SIG-M5 treated with dmso at 0.1 percent for 504 hours (cell line): ENCODE measurements around the gene C10orf105.

ENCODE experiments used
- DNase-seq: peaks from one replicate; lab custom pipeline; 2025; ENCODE audit not compliant: unreplicated experiment; lab: John Stamatoyannopoulos, UW

The C10orf105 gene

DNA sequence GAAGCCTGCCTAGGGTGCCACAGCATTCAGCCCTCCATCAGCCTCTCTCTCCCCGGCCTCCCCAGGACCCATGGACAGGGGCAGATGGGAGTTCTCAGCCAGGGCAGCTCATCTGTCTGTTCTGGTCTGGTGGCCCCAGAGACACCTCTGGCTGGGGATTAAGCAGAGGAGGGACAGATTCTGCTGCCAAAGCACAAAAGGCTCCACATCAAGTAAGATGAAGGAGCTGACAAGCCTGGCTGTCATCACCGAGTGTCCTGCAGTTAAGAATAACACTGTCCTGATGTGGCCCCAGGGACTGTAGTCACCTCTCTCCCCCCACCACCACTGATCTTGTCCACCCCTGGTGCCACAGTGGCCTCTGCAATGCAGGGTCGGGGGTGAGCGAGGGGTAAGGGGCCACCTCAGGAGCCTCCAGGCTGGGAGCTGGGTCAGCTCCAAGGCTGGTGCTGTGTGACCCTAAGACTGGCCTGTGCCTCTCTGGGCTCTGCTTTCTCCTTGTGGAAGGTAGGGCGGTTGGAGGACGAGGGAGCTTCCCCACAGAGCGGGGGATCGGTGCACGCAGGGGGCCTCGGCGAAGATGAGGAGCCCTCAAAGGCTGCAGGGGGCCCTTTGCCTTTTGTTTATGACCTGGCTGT lies 18.7 kb downstream of the C10orf105 start:
- no peak for DNase-seq

DNA sequence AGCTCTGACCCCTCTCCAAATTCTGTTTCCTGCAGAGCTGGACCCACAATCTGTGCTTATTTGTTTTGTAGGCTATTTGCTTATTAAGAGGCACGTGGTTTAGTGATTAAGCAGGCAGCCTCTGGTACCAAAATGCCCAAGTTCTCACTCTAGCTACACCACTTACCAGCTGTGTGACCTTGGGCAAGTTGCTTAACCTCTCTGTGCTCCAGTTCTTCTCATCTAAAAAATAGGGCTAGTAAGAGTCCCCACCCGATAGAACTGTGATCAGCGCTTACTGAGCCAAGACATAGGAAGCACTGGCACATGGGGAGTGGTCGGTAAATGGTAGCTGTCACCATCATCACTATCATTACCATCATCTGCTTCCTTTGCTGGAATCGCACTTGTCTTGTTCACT lies 20.8 kb downstream of the C10orf105 start:
- DNase-seq = no peak

DNA sequence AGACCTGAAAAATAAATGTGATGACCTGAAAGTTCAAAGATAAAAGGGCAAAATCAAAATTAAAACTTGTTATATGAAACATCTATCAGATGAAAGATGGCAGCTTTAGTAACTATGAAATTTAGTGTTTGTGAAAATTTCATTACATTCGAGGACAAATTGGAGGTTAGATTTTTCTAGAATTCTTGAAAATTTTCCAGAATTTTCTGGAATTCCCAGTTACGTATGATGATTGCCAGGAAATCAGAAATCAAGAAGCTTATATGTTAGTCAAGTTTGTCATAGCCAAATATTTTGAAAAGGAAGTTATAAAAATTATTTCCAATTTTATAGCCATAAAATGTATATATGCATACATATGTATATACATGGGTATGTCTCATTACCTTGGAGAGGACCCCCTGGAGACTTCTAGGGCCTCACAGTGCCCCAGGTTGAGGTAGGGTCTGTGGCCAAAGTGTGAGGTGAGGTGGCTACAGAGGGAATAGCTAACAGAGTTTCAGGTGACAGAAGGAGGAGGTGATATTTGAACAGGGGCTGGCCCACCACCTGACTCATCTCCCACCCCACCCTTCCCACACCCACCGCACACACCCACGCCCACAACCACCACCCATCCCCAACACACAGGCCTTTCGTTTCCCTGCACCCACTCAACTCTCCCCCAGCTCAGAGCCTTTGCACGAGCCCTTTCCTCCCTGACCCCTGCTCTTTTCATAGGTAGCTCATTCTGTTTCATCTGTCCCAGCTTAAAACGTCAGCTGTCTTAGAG lies 21.5 kb downstream of the C10orf105 start:
- no peak for DNase-seq

DNA sequence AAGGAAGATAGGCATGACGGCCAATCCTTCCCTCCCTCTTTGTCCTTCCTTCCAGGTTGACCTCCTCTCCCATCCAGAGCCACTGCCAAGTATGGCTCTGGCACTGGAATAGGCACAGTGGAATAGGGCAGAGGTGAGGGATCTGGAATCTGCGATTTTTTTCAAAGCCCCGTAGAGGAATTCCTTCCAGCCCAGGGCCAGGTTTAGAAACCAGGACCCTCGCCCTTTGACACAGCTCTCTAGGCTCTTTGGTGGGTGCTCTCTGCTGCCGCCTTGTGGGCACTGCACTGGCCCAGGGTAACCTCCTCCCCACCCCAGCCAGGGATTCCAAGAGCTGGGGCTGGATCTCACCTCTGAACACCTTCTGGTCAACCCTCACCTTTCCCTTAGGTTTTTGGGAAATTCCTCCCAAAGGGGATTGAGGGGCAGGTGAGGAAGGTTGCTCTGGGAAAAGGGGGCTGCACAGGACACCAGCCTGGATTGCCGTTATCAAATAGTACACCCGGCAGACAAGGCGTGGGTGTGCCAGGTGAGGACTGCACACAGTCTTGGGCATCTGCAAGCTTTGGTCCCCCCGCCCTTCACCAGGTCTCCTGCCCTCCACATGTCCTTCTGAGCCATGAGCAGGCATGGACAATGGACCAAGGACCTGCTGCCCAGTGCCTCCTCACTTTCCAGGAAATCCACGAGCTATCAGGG lies 22.8 kb downstream of the C10orf105 start:
- DNase-seq = peak; percentile 46

- DNase-seq = no peak
Measured at GRCh38 chr10:71695502-71696476, 23.8 kb downstream of the C10orf105 start.

DNA sequence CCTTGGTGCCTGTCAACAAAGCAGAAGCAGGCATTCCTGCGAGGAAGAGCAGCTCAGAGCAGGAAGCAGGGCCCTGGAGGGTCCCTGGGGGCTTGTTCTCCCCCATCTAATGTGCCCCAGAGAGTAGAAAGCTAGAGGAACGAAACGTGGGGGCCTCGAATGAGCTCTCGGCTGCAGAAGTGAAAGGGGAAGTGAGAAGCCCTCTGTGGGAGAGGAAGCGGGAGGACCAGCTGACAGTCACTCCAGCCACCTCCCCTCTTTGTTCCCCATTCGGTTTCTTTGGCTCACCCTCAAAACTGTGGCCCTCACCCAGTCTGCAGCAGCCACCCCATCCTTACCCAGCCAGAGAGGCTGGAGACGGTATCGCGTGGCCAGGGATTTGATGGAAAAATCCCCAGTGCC lies 25.0 kb downstream of the C10orf105 start:
- peak; percentile 94 for DNase-seq

- no peak for DNase-seq
Measured at GRCh38 chr10:71694039-71694501, 25.5 kb downstream of the C10orf105 start.

GRCh38 chr10:71693377-71693776 lies 26.2 kb downstream of the C10orf105 start:
- no peak for DNase-seq

DNA sequence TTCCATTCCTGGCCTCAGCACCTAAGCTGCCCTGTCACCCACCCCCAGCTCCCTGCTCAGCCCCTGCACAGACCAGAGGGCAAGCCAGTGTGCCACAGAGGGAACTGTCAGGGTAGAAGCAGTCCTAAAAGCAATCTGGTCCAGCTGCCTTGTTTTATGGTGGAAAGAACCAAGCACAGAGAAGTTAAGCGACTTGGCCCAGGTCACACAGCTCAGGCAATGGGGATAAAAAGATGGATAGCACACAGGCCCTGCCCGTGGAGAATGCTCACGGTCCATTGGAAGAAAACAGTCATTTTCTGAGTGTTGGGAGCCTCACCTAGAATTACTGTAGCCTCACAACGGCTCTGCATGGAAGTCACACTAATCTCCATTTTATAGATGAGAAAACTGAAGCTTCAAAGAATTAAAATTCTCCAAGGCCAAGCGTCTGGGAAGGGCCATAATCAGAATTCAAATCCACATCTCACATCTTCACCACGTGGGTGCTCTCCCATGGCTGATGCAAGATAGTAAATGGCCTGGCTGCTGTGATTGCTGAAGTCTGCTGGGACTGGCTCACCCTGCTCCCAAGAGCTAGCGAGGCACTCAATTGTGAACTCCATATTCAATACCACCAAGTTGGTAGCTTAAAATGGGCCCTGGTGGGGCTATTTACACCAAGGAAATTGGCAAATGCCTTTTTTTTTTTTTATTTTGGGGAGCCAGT lies 26.8 kb downstream of the C10orf105 start:
- no peak for DNase-seq

GRCh38 chr10:71691405-71691804 lies 28.2 kb downstream of the C10orf105 start:
- no peak for DNase-seq

DNA sequence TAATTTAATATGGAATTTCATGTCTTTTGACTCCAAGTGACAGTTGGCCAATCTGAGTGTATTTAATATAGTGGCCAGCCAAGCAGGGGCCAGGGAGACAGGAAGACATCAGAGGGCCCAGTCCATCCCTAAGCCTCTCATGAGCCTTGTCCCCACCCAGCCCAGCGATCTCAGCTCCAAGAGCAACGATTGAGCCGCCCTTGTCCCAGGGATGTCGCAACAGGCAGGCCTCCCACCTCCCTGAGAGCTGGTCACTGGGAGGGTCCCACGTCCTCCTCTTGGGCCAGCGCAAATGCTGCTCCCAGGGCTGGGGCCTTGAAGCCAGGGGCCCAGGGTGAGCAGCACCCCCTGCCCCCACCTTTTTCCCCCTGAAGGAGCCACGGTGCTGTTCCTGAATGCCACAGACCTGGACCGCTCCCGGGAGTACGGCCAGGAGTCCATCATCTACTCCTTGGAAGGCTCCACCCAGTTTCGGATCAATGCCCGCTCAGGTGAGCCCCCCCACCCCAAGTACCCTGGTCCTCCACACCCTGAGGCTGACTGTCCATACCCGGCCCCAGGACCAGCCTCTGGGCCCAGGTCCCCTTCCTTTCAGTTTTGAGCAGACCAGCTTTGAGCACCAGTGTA lies 29.4 kb downstream of the C10orf105 start:
- no peak for DNase-seq

GRCh38 chr10:71688256-71688655 lies 31.3 kb downstream of the C10orf105 start:
- DNase-seq = no peak

DNA sequence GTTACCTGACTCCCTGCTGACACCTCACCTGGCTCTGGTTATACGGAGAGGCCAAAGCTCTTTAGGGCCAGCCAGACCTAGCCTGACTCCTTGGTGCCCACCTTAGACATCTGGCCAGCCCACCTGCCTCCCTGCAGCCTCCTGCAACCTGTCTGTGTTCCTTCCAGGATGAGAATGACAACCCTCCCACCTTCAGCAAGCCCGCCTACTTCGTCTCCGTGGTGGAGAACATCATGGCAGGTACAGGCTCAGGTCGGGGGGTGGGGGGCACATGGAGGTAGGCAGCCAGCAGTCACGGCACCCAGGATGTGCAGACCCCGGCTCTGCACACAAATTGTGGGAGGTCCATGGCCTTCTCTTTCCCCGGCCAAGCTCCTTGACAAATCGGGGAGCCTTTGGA lies 32.1 kb downstream of the C10orf105 start:
- DNase-seq = no peak

DNA sequence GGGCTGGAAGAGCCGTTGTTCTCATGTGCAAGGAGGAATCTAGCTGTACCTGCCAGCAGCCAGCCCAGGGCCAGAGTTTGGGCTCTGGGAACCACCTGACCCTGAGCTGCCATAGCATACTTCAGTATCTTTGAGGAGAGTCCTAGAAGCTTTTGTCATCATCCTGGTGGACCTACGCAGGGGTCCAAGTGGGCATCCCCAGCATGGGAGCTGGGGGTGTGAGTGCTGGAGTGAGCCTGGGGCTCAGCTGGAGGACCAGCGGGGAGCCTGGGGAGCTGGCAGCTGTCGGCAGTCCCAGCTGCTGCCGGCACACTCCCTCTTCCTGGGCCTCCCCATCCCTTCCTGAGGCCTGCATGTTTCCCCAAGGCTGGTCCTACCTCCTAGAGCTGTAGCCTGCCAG lies 32.5 kb downstream of the C10orf105 start:
- no peak for DNase-seq

- DNase-seq = no peak
Measured at GRCh38 chr10:71685554-71686232, 33.9 kb downstream of the C10orf105 start.

DNA sequence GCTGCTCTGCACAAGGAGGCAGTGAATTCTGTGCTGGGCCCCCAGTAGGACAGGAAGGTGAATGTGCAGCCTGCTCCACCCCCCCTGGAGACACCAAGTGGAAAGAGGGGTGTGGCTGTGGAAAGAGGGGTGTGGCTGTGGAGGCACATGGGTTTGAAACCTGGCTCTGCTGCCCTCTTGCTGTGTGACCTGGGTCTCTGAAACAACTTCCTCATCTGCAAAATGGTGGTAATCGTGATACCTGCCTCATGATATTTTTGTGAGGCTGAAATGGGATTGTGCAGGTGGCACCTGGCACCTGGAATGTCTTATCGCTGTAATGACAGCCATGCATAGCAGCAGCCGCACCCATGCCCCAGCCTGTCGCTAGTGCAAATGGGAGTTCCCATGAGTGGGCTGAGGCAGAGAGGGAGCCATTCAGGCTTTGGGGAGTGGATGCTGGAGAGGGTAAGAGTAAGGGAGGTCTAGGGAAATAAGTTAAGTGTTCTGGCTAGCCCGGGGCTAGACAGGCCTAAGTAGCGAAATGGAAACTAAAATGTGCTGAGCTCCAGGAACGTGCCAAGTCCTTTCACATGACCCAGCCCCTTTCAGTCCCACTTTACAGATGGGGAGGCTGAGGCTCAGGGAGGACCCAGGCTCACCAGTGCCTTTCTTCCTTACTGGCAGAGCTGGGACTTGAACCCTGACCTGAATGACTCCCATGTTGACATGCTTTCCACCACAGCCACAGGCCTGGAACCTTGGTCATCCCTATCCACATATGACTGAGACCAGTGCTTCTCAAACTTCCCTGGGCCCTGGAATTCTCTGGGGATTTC lies 35.0 kb downstream of the C10orf105 start:
- DNase-seq = peak; percentile 70

- no peak for DNase-seq
Measured at GRCh38 chr10:71683301-71683700, 36.3 kb downstream of the C10orf105 start.

GRCh38 chr10:71681977-71682376 lies 37.6 kb downstream of the C10orf105 start:
- no peak for DNase-seq
